Neural crest cell (in vitro differentiated cells): ENCODE measurements around the gene DOCK3. TPM values are rescaled to one million over a fixed set of nuclear protein-coding genes. Genes with fewer than 3 reads are reported as not detected.

Experiments used
- DNase-seq: peaks from one replicate; pipeline ENCODE4 v3.0.0; 2021; ENCODE audit warnings: low read depth, mixed read lengths, low spot score
- H3K27ac Mint-ChIP-seq: one replicate; pipeline ENCODE4 v1.8.0; 2021; ENCODE audit warnings: mild to moderate bottlenecking, mixed read lengths; ENCODE audit not compliant: unreplicated experiment
- H3K27me3 Mint-ChIP-seq: 2 replicates; pipeline ENCODE4 v1.8.0; 2021; ENCODE audit warnings: low read depth, mild to moderate bottlenecking, mixed read lengths
- H3K36me3 Mint-ChIP-seq: 2 replicates; pipeline ENCODE4 v1.8.0; 2021; ENCODE audit warnings: low read depth, mild to moderate bottlenecking, mixed read lengths
- H3K4me1 Mint-ChIP-seq: 2 replicates; pipeline ENCODE4 v1.8.0; 2021; ENCODE audit warnings: mixed read lengths
- H3K4me3 Mint-ChIP-seq: one replicate; pipeline ENCODE4 v1.8.0; 2021; ENCODE audit warnings: mild to moderate bottlenecking, mixed read lengths
- H3K9me3 Mint-ChIP-seq: 2 replicates; pipeline ENCODE4 v1.8.0; 2021; ENCODE audit warnings: mixed read lengths
- CTCF ChIP-seq: fragments of 200-600 bp; sonication (generic); conservative IDR thresholded peaks from 2 replicates; pipeline ENCODE4 v1.5.0; 2021; ENCODE audit warnings: antibody characterized with exemption, mild to moderate bottlenecking
- total RNA-seq: library from RNA; stranded (reverse); gene quantifications from 2 replicates; pipeline ENCODE4 v1.2.1, GENCODE V29; 2021

The DOCK3 gene
- total RNA-seq, 1 donor from 2014 or later = 5.0 TPM

GRCh38 chr3:51382076-51382745 lies 707.5 kb downstream of the DOCK3 start:
- H3K27me3 Mint-ChIP-seq = no peaks in the 10 kb centered on the region
- peaks cover 34% of the 10 kb centered on the region for H3K4me1 Mint-ChIP-seq
- TF ChIP-seq CTCF = no peak
- DNase-seq = no peak
- no peak overlapping the region for H3K27ac Mint-ChIP-seq
- H3K36me3 Mint-ChIP-seq = peaks cover 7% of the 10 kb centered on the region
- H3K4me3 Mint-ChIP-seq = peak overlapping the region; percentile 100
- H3K9me3 Mint-ChIP-seq = no peaks in the 10 kb centered on the region

GRCh38 chr3:51382947-51383578 lies 708.3 kb downstream of the DOCK3 start:
- Mint-ChIP-seq H3K27ac (peak overlapping the region; percentile 84), H3K9me3 (no peaks in the 10 kb centered on the region), H3K4me1 (peaks cover 41% of the 10 kb centered on the region), H3K27me3 (no peaks in the 10 kb centered on the region), H3K4me3 (peak overlapping the region; percentile 100), H3K36me3 (peaks cover 13% of the 10 kb centered on the region)
- TF ChIP-seq CTCF = no peak
- DNase-seq = no peak

GRCh38 chr3:51384055-51384725 lies 709.5 kb downstream of the DOCK3 start:
- Mint-ChIP-seq H3K4me3 (peak overlapping the region; percentile 100), H3K27ac (peak overlapping the region; percentile 100), H3K9me3 (no peaks in the 10 kb centered on the region), H3K4me1 (peaks cover 49% of the 10 kb centered on the region), H3K36me3 (peaks cover 19% of the 10 kb centered on the region), H3K27me3 (no peaks in the 10 kb centered on the region)
- no peak for TF ChIP-seq CTCF
- DNase-seq = no peak

GRCh38 chr3:51384726-51385473 lies 710.2 kb downstream of the DOCK3 start, which contains the start of gene MANF:
Gene MANF (plus strand): TSS chr3:51385291. CDS start chr3:51385343, 52 bp downstream.
- TF ChIP-seq CTCF = no peak
- Mint-ChIP-seq H3K27me3 (no peaks in the 10 kb centered on the region), H3K27ac (peak within 1 kb of the TSS; percentile 100), H3K9me3 (no peaks in the 10 kb centered on the region), H3K4me1 (peaks cover 54% of the 10 kb centered on the region), H3K36me3 (peaks cover 22% of the 10 kb centered on the region), H3K4me3 (peak within 1 kb of the TSS; percentile 100)
- peak; percentile 90 for DNase-seq

GRCh38 chr3:51385621-51386091 lies 710.9 kb downstream of the DOCK3 start:
- H3K27me3 Mint-ChIP-seq = no peaks in the 10 kb centered on the region
- TF ChIP-seq CTCF = no peak
- peaks cover 22% of the 10 kb centered on the region for H3K36me3 Mint-ChIP-seq
- peak overlapping the region; percentile 100 for H3K4me3 Mint-ChIP-seq
- peak overlapping the region; percentile 96 for H3K27ac Mint-ChIP-seq
- no peak for DNase-seq
- H3K4me1 Mint-ChIP-seq = peaks cover 57% of the 10 kb centered on the region
- no peaks in the 10 kb centered on the region for H3K9me3 Mint-ChIP-seq
